Ascending aorta (tissue), 2 donors: ENCODE measurements around the gene ZNF462. TPM values are rescaled to one million over a fixed set of nuclear protein-coding genes. Genes with fewer than 3 reads are reported as not detected.

ENCODE experiments used
- DNase-seq, 2 donors: peaks; one replicate each; pipeline ENCODE4 v3.0.0-alpha.2; 2019; ENCODE audit warnings: low spot score in 2 of 2
- H3K27ac ChIP-seq, 2 donors: fragments of 200-600 bp; sonication (generic); one replicate each; pipeline ENCODE4 v1.5.1; 2016 to 2017; ENCODE audit warnings: mild to moderate bottlenecking in 1 of 2
- H3K27me3 ChIP-seq: fragments of 200-600 bp; sonication (generic); one replicate; pipeline ENCODE4 v1.5.1; 2017
- H3K36me3 ChIP-seq, 2 donors: fragments of 200-600 bp; sonication (generic); one replicate each; pipeline ENCODE4 v1.5.1; 2016
- H3K4me1 ChIP-seq, 2 donors: fragments of 200-600 bp; sonication (generic); one replicate each; pipeline ENCODE4 v1.5.1; 2016 to 2017; ENCODE audit warnings: mild to moderate bottlenecking in 1 of 2
- H3K4me3 ChIP-seq, 2 donors: fragments of 200-600 bp; sonication (generic); one replicate each; pipeline ENCODE4 v1.5.1; 2016 to 2017; ENCODE audit warnings: mild to moderate bottlenecking in 1 of 2
- H3K9me3 ChIP-seq, 2 donors: fragments of 200-600 bp; sonication (generic); one replicate each; pipeline ENCODE4 v1.5.1; 2016
- CTCF ChIP-seq, 3 experiments: fragments of 200-600 bp in 2 of 3; fragments of 450-650 bp in 1 of 3; sonication (generic) in 2 of 3; IDR thresholded peaks; one replicate each; pipeline ENCODE4 v1.5.1; 2016 to 2019; ENCODE audit warnings: antibody characterized with exemption in 3 of 3, mild to moderate bottlenecking in 1 of 3, moderate library complexity in 1 of 3
- intact Hi-C: fragments of 100-400 bp; cut with DNase I; formaldehyde crosslinking; loops from one replicate; pipeline ENCODE4 v1.15.1; 2023
- total RNA-seq: library from RNA; depleted of rRNA; stranded (reverse); fragments of >200 nt; gene quantifications from one replicate; pipeline ENCODE4 v1.1.0, GENCODE V29; 2016

ZNF462 gene
- total RNA-seq, 1 donor from 2014 or later, result 8.8 TPM

GRCh38 chr9:106828070-106828469, 34.9 kb upstream of the ZNF462 start:
- Histone ChIP-seq H3K27me3 (no peaks in the 10 kb centered on the region), H3K4me3 (no peak overlapping the region), H3K27ac (no peak overlapping the region), H3K4me1 (peaks cover 0 to 4% of the 10 kb centered on the region in 2 donors), H3K36me3 (no peaks in the 10 kb centered on the region), H3K9me3 (no peaks in the 10 kb centered on the region)
- no peak for DNase-seq
- TF ChIP-seq CTCF (IDR thresholded peaks at IDR 0.05), result no peak
- intact Hi-C loops, result no loop called here

GRCh38 chr9:106828965-106829364, 34.0 kb upstream of the ZNF462 start:
- intact Hi-C loops, result no loop called here
- no peak for TF ChIP-seq CTCF (IDR thresholded peaks at IDR 0.05)
- H3K4me1 ChIP-seq, result peaks cover 0 to 4% of the 10 kb centered on the region in 2 donors
- no peaks in the 10 kb centered on the region for H3K36me3 ChIP-seq
- H3K27ac ChIP-seq, result no peak overlapping the region
- DNase-seq, result no peak
- no peaks in the 10 kb centered on the region for H3K27me3 ChIP-seq
- no peak overlapping the region for H3K4me3 ChIP-seq
- no peaks in the 10 kb centered on the region for H3K9me3 ChIP-seq

- peaks cover 0 to 4% of the 10 kb centered on the region in 2 donors for H3K4me1 ChIP-seq
- H3K4me3 ChIP-seq, result no peak overlapping the region
- no peaks in the 10 kb centered on the region for H3K36me3 ChIP-seq
- intact Hi-C loops, result no loop called here
- no peaks in the 10 kb centered on the region for H3K9me3 ChIP-seq
- TF ChIP-seq CTCF (IDR thresholded peaks at IDR 0.05), result no peak
- no peaks in the 10 kb centered on the region for H3K27me3 ChIP-seq
- no peak for DNase-seq
- peak overlapping the region in 1 of 2 donors; percentile 24 for H3K27ac ChIP-seq
Measured at GRCh38 chr9:106829666-106830408, 33.1 kb upstream of the ZNF462 start.

- Histone ChIP-seq H3K4me3 (no peak overlapping the region), H3K36me3 (no peaks in the 10 kb centered on the region), H3K27me3 (no peaks in the 10 kb centered on the region), H3K27ac (peak overlapping the region in 1 of 2 donors; percentile 24), H3K4me1 (peaks cover 0 to 4% of the 10 kb centered on the region in 2 donors), H3K9me3 (no peaks in the 10 kb centered on the region)
- intact Hi-C loops, result no loop called here
- no peak for DNase-seq
- no peak for TF ChIP-seq CTCF (IDR thresholded peaks at IDR 0.05)
Measured at GRCh38 chr9:106830527-106831150, 32.3 kb upstream of the ZNF462 start.

GRCh38 chr9:106834888-106835287, 28.1 kb upstream of the ZNF462 start:
- intact Hi-C loops, result no loop called here
- peaks cover 0 to 4% of the 10 kb centered on the region in 2 donors for H3K4me1 ChIP-seq
- H3K4me3 ChIP-seq, result no peak overlapping the region
- H3K27ac ChIP-seq, result no peak overlapping the region
- DNase-seq, result no peak
- H3K36me3 ChIP-seq, result no peaks in the 10 kb centered on the region
- TF ChIP-seq CTCF (IDR thresholded peaks at IDR 0.05), result no peak
- no peaks in the 10 kb centered on the region for H3K27me3 ChIP-seq
- H3K9me3 ChIP-seq, result no peaks in the 10 kb centered on the region
